MM.1S (cell line): ENCODE measurements around the gene RNF222.

ENCODE experiments used
- CTCF ChIP-seq: fragments of 300-600 bp; sonication (generic); IDR thresholded peaks from 2 replicates; pipeline ENCODE4 v1.5.1; 2016; ENCODE audit warnings: antibody characterized with exemption, low read length, mixed read lengths
- EZH2 ChIP-seq: fragments of 300-600 bp; sonication (generic); optimal IDR thresholded peaks from 2 replicates; pipeline ENCODE3; 2017; ENCODE audit warnings: low read depth, mild to moderate bottlenecking, antibody characterized with exemption, low read length, mixed read lengths
- EZH2phosphoT487 ChIP-seq: fragments of 300-600 bp; sonication (generic); IDR thresholded peaks from 2 replicates; pipeline ENCODE4 v1.6.1; 2018; ENCODE audit warnings: antibody characterized with exemption, low read length

GRCh38 chr17:8384801-8385378 lies 12.7 kb downstream of the RNF222 start:
- no peak for TF ChIP-seq CTCF
- TF ChIP-seq EZH2: no peak
- no peak for TF ChIP-seq EZH2phosphoT487
